Peyer's patch (tissue), 4 donors: ENCODE data around the gene TMEM145. TPM values are rescaled to one million over a fixed set of nuclear protein-coding genes. Genes with fewer than 3 reads are reported as not detected.
A peak's percentile ranks its signal among the peaks of the same experiment; 100 is the strongest.

ENCODE experiments used
- DNase-seq, 3 donors: peaks; one replicate each; pipeline ENCODE4 v3.0.0-alpha.2; 2017 to 2019
- H3K27ac ChIP-seq, 4 donors: fragments of 200-600 bp; sonication (generic); one replicate each; pipeline ENCODE4 v1.5.1; 2016 to 2019
- H3K27me3 ChIP-seq, 2 donors: fragments of 200-600 bp; sonication (generic); one replicate each; pipeline ENCODE4 v1.5.1; 2019
- H3K36me3 ChIP-seq, 3 donors: fragments of 200-600 bp; sonication (generic); one replicate each; pipeline ENCODE4 v1.5.1; 2016 to 2019
- H3K4me1 ChIP-seq, 4 donors: fragments of 200-600 bp; sonication (generic); one replicate each; pipeline ENCODE4 v1.5.1; 2016 to 2019
- H3K4me3 ChIP-seq, 4 donors: fragments of 200-600 bp; sonication (generic); 1 replicate in 3 of 4; 2 replicates in 1 of 4; pipeline ENCODE4 v1.5.1; 2016 to 2019; ENCODE audit warnings: mild to moderate bottlenecking in 1 of 4
- H3K9me3 ChIP-seq, 4 donors: fragments of 200-600 bp; sonication (generic); one replicate each; pipeline ENCODE4 v1.5.1; 2016 to 2019; ENCODE audit warnings: mild to moderate bottlenecking in 1 of 4
- CTCF ChIP-seq, 6 experiments: fragments of 450-650 bp in 4 of 6; fragments of 200-600 bp in 2 of 6; sonication (generic) in 1 of 6; IDR thresholded peaks; one replicate each; pipeline ENCODE4 v1.5.1; 2017 to 2019; ENCODE audit warnings: antibody characterized with exemption in 6 of 6, mild to moderate bottlenecking in 3 of 6, moderate library complexity in 1 of 6
- POLR2A ChIP-seq, 2 donors: fragments of 450-650 bp; IDR thresholded peaks; one replicate each; pipeline ENCODE4 v1.5.1; 2017; ENCODE audit warnings: antibody characterized with exemption in 2 of 2, mild to moderate bottlenecking in 2 of 2, moderate library complexity in 2 of 2
- total RNA-seq, 4 donors: library from RNA; depleted of rRNA; stranded (reverse); fragments of >200 nt; gene quantifications; one replicate each; pipeline ENCODE4 v1.1.0, GENCODE V29; 2016

TMEM145 gene
- total RNA-seq, 4 donors from 2014 or later, result not detected

- Histone ChIP-seq H3K4me3 (no peak overlapping the region), H3K4me1 (peaks cover 8 to 47% (median 17%) of the 10 kb centered on the region in 4 donors), H3K27ac (peak overlapping the region in 1 of 4 donors; percentile 38), H3K9me3 (no peaks in the 10 kb centered on the region), H3K27me3 (no peaks in the 10 kb centered on the region), H3K36me3 (peaks cover 0 to 37% (median 0%) of the 10 kb centered on the region in 3 donors)
- DNase-seq, result peak in 1 of 3 donors; percentile 47
- TF ChIP-seq CTCF (IDR thresholded peaks at IDR 0.05), result no peak
- no peak for TF ChIP-seq POLR2A (IDR thresholded peaks at IDR 0.05)
These were observed 36.8 kb upstream of the TMEM145 start for GRCh38 chr19:42276284-42276683.

GRCh38 chr19:42276821-42277220 lies 36.3 kb upstream of the TMEM145 start:
- DNase-seq, result no peak
- peaks cover 12 to 47% (median 21%) of the 10 kb centered on the region in 4 donors for H3K4me1 ChIP-seq
- H3K27me3 ChIP-seq, result no peaks in the 10 kb centered on the region
- TF ChIP-seq CTCF (IDR thresholded peaks at IDR 0.05) (no peak), POLR2A (IDR thresholded peaks at IDR 0.05) (no peak)
- no peak overlapping the region for H3K4me3 ChIP-seq
- H3K27ac ChIP-seq, result peak overlapping the region in 1 of 4 donors; percentile 99
- no peaks in the 10 kb centered on the region for H3K9me3 ChIP-seq
- peaks cover 0 to 34% (median 0%) of the 10 kb centered on the region in 3 donors for H3K36me3 ChIP-seq

- peak in 1 of 3 donors; percentile 46 for DNase-seq
- no peaks in the 10 kb centered on the region for H3K27me3 ChIP-seq
- peaks cover 0 to 23% (median 0%) of the 10 kb centered on the region in 3 donors for H3K36me3 ChIP-seq
- H3K4me3 ChIP-seq, result no peak overlapping the region
- H3K27ac ChIP-seq, result peak overlapping the region in 2 of 4 donors; percentile 60 to 99
- H3K4me1 ChIP-seq, result peaks cover 14 to 58% (median 30%) of the 10 kb centered on the region in 4 donors
- TF ChIP-seq POLR2A (IDR thresholded peaks at IDR 0.05) (no peak), CTCF (IDR thresholded peaks at IDR 0.05) (no peak)
- no peaks in the 10 kb centered on the region for H3K9me3 ChIP-seq
These were observed 35.2 kb upstream of the TMEM145 start for GRCh38 chr19:42277821-42278451.

GRCh38 chr19:42278452-42279154 lies 34.5 kb upstream of the TMEM145 start:
- Histone ChIP-seq H3K4me3 (no peak overlapping the region), H3K36me3 (peaks cover 0 to 16% (median 0%) of the 10 kb centered on the region in 3 donors), H3K4me1 (peaks cover 15 to 63% (median 33%) of the 10 kb centered on the region in 4 donors), H3K9me3 (no peaks in the 10 kb centered on the region), H3K27me3 (no peaks in the 10 kb centered on the region), H3K27ac (peak overlapping the region in 2 of 4 donors; percentile 97 to 99)
- TF ChIP-seq POLR2A (IDR thresholded peaks at IDR 0.05) (no peak), CTCF (IDR thresholded peaks at IDR 0.05) (no peak)
- DNase-seq, result peak in 1 of 3 donors; percentile 45

- no peaks in the 10 kb centered on the region for H3K9me3 ChIP-seq
- peak overlapping the region; percentile 64 to 89 (median 83) for H3K4me3 ChIP-seq
- peak in 1 of 3 donors; percentile 50 for DNase-seq
- H3K27me3 ChIP-seq, result no peaks in the 10 kb centered on the region
- H3K36me3 ChIP-seq, result peaks cover 0 to 9% (median 0%) of the 10 kb centered on the region in 3 donors
- TF ChIP-seq POLR2A (IDR thresholded peaks at IDR 0.05), result no peak
- no peak for TF ChIP-seq CTCF (IDR thresholded peaks at IDR 0.05)
- H3K4me1 ChIP-seq, result peaks cover 15 to 63% (median 33%) of the 10 kb centered on the region in 4 donors
- peak overlapping the region; percentile 89 to 99 (median 96) for H3K27ac ChIP-seq
These were observed 33.8 kb upstream of the TMEM145 start for GRCh38 chr19:42279155-42279901.
